ENCODE measurements around the gene PTPRG.

GRCh38 chr3:61628636-61629035, 67.3 kb downstream of the PTPRG start:
- no peak for TF ChIP-seq POLR2A (IDR thresholded peaks at IDR 0.05)
- TF ChIP-seq CTCF (IDR thresholded peaks at IDR 0.05): no peak
